ENCODE results near the gene IL12RB1.
"Not testable (repeated sequence)": the region's sequence is repeated elsewhere in the genome, so short reads cannot be mapped to it uniquely, and the experiment has no call there.

IL12RB1 gene

GRCh38 chr19:18110609-18111232, 24.0 kb upstream of the IL12RB1 start:
- no peak for DNase-seq (ENCODE audit: low read depth)

DNA sequence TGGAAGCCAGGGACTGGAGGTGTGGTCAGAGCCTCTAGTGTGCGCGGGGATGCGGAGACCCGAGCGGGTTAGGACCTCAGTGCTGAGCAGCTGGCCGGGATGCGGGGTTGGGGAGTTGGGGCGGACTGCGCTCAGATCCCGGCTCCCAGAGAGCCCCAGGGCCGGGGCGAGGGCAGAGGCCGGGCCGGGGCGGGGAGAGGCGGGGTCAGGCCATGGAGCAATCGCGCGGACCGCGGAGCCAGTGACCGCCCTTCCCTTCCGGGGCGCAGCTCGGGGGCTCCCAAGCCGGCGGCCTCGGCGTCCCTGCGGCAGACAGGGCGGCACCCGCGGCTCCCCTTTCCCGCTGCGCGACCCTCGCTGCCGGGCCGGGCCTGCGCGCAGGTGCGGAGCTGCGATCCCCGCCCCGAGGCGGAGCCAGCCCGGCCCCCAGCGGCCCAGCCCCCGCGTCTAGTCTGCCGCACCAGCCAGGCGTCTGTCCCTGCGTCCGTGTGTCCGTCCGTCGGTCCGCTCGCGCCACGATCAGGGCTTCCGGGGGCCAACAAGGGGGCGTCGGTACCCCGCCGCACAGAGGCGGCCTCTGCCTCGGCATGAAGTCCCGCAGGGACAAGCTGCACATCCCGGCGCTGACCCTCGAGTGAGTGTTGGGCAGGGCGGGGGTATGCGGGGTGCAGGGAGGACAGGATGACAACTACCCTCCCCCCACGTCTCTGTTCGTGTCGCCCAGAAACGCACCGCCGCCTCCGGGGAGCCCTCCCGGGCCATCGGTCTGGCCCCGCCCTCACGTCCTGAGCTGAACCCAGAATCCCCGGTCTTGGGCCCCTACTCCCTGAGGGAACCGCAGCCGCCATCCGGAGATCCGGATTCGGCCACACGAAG, 23.2 kb upstream of the IL12RB1 start:
- no peak for DNase-seq (ENCODE audit: low read depth)

DNA sequence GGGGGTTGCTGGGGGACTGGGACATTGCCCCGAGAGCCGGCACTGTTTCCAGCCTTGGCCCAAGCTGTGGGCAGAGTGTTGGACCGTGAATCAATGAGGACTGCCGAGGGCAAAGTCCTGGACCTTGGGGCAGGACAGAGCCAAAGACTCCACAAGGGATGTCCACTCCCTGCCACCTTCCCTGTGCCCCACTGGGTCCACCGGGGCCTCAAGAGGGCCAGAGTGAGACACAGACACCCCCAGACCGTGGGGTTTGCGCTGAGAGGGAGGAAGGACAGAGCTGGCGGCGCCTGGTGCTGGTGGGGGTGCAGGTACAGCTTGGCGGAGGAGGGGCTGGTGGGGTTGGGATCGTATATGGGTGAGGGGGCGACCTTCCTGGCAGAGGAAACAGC, 22.6 kb upstream of the IL12RB1 start:
- DNase-seq (ENCODE audit: low read depth) = no peak

DNA sequence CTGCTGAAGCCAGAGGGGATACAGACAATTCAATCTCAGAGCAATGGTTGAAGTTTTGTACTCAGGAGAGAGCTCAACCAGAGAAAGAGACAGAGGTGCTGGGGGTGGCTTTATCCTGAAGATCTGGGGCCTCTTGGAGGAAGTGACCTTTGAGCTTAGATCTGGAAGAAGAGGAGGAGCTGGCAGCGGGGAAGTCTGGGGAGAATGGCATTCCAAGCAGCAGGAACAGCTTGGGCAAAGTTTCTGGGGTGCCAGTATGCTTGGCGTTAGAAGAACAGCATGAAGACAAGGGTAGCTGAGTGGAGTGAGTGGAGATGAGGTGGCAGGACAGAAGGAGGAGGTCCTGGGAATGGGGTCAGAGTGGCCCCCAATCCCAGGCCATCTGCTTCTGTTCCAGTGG, 22.2 kb upstream of the IL12RB1 start:
- no peak for DNase-seq (ENCODE audit: low read depth)

DNA sequence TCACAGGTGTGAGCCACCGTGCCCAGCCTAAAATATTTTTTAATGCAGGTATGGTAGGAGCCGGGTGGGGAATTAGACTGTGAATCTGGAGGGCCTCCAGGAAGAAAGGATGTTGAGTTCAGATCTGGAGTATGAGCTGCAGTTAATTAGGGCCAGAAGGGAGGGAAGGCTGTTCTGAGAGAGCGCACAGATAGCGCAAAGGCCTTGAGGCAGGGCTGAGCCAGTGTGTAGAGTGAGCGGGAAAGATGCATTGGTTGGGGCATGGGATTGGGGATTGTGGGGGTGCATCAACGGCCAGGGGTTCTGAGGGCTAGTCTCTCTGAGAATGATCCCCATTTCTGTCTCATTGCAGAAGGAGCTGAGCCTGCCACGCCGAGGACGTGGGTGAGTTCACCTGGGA, 20.5 kb upstream of the IL12RB1 start:
- no peak for DNase-seq (ENCODE audit: low read depth)

DNA sequence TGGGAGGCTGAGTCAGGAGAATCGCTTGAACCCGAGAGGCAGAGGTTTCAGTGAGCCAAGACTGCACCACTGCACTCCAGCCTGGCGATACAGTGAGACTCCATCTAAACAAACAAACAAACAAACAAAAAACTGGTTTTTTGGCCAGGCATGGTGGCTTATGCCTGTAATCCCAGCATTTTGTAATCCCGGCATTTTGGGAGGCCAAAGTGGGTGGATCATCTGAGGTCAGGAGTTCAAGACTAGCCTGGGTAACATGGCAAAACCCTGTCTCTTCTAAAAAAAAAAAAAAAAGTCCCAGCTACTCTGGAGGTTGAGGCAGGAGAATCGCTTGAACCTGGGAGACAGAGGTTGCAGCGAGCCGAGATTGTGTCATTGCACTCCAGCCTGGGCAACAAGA, 18.5 kb upstream of the IL12RB1 start:
- not testable (repeated sequence) for DNase-seq (ENCODE audit: low read depth)

- DNase-seq (ENCODE audit: low read depth) = no peak
Measured at GRCh38 chr19:18104793-18105131, 18.0 kb upstream of the IL12RB1 start.

- DNase-seq (ENCODE audit: low read depth) = no peak
Measured at GRCh38 chr19:18102916-18103542, 16.3 kb upstream of the IL12RB1 start.

DNA sequence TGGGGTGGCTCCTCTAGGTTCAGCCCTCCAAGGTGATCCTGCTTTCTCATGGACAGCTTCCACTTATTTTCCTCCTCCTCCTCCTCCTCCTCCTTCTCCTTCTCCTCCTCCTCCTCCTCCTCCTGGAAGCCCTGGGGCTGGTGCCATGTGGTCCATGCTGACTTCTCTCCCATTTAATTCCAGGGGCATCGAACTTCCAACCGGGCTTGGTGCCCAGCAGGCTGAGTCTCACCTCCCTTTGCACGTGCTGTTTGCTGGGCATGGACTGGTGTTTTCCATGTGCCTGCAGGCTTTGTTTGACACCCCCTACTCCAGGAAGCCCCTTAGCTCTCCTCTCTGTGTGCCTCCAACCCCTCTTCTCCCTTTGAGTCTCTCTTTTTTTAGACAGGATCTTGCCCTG, 14.5 kb upstream of the IL12RB1 start:
- DNase-seq (ENCODE audit: low read depth) = no peak

- DNase-seq (ENCODE audit: low read depth) = no peak
Measured at GRCh38 chr19:18100710-18101109, 14.0 kb upstream of the IL12RB1 start.

DNA sequence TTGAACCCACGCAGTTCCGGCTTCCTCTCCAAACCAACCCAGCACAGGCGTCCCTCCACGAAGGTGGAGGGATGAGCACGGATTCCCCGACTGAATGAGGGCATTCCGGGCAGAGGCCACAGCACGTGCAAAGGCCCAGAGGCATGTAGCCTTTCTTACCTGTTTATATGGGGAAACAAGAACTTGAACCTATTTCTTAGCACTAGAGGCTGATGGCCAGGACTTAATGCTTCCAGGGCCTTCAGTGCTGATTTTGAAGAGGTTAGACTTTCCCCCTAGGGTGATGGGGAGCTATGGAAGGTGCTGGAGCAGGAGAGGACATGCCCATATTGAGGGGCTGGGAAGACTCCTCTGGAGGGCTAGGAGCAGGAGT, 12.9 kb upstream of the IL12RB1 start:
- no peak for DNase-seq (ENCODE audit: low read depth)

DNA sequence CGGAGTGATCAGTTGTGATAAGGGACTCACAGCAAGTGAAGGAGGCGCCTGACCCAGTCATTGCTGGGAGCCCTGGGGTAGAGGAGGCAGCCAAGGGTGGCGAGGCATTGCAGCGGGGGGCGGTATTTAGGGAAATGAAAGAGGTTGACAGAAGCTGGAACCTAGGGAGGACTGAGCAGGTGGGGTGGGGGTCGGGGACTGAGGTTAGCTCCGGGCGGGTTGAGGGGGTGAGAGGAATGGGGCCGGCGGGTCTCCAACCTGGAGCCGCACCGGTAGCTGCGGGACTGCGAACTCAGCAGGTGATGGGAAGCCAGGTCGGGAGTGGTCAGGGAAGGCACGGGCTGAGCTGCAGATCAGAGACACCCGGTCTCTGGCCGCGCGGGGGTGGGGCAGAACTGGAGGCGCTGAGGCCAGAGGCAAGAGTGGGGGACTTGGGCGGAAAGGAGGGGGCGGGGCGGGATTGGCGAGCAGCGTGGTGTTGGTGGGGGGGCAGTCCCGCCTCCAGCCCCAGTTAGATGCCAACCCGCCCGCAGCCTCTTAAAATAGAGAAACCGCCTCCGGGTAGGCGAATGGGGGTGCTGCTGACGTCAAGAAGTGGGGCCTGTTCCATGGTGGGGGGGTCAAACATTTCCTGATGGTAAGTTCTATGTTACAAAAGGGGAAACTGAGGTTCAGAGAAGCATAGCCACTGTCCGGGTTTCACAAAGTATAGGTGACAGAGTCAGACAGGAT, 12.3 kb upstream of the IL12RB1 start:
- no peak for DNase-seq (ENCODE audit: low read depth)

GRCh38 chr19:18097993-18098890, 11.5 kb upstream of the IL12RB1 start:
- no peak for DNase-seq (ENCODE audit: low read depth)

DNA sequence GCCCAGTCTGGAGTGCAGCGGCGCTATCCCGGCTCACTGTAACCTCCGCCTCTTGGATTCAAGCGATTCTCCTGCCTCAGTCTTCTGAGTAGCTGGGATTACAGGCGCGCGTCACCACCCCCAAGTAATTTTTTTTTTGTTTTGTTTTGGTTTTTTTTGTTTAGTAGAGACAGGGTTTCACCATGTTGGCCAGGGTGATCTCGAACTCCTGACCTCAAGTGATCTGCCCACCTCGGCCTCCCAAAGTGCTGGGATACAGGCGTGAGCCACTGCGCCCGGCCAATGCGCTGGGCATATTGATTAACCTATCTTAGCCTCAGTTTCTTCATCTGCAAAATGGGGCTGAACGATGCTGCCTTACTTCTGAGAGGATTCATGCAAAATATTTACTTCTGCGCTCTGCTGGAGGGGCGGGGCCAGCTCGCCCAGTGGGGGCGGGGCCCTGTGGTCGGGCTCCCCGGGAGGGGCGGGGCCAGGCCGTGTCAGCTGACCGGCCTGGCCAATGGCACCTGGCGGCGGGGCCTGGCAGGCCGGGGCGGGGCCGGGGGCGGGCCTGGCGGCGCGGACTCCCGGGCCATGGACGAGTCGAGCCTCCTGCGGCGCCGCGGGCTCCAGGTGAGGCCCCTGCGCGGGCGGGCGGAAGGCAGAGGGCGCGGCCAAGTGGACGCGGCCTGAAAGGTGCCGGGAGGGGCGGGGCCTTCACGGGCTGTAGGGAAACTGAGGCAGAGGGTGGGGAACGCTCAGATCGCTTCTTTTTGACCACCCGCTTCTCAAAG, 10.7 kb upstream of the IL12RB1 start, which contains the start of gene MAST3:
Gene MAST3 (plus strand): TSS at position 562 of the 776 bp plus-strand sequence. CDS start 15 bp downstream, at position 577.
- no peak for DNase-seq (ENCODE audit: low read depth)

DNA sequence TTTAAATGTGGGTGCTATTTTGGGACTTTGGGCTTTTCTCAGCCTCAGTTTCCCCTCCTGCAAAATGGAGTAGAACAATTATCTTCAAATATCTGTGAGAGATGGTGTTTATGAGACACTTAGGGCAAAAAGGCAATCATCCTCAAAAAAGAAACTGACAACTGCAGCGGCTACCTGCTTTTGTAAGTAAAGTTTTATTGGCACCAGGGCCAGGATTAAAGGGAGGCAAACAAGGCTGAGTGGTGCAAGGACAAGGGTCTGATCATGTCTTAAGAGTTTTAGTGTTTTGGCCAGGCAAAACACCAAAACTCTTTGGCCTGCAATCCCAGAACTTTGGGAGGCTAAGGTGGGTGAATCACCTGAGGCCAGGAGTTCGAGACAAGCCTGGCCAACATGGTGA, 9.5 kb upstream of the IL12RB1 start:
- no peak for DNase-seq (ENCODE audit: low read depth)

DNA sequence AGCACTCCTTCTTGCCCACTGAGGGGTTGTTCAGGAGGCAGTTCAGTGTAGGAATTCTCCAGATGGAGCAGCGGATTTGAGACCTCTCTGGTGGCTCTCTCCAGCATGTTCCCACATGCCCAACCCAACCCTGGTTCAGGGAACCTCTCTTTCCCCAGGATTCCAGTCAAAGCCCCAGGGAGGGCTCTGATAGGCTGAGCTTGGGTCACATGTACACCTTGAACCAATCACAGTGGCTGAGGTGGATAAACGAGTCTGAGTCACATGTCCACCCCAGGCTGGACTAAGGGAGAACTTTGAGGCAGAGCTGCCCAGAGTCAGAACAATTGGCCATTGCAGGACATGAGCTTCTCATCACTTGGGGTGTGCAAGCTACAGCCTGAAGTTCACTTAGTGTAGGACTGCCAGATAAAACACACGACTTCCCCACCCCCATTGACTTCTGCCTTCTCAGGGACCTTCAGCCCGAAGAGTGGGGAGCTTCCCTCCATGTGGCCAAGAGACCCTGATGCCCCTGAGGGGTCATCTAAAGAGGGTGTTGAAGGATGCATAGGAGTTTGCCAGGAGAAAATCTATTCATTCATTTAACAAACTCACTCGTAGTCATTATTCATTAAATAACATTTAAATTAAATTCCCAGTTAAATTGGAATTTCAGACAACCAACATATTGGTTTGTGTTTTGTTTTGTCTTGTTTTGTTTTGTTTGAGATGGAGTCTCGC, 6.9 kb upstream of the IL12RB1 start:
- DNase-seq (ENCODE audit: low read depth) = no peak

- no peak for DNase-seq (ENCODE audit: low read depth)
Measured at GRCh38 chr19:18091217-18091608, 4.5 kb upstream of the IL12RB1 start.

DNA sequence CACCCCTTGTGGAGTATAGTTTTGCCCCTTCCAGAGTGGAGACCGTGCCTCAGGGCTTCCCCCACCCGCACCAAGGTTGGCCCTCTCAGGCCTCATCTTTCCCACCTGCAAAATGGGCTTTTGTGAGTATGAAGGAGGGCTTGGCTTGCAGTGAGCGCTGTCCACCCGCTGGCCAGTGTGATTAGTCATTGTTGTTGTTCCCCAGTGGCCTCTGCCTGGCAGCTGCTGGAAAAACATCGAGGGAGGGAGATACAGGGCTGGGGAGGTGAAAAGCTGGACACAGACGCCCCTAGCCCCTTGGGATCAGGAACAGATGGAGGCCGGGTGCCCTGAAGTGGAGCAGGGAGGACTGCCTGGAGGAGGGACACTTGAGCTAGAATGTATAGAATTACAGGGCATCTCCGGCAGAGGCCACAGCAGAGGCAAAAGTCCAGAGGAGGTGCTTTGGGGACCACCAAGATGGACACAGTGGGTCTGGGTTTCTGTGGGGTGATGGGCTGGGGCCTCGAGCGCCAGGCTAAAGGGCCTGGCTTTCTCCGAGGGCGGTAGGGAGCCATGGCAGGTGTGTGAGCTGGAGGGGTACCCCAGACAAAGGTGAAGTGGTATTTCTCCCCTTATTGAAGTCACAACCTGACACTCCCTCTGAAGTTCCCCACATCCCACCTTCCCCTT, 3.9 kb upstream of the IL12RB1 start:
- no peak for DNase-seq (ENCODE audit: low read depth)

DNA sequence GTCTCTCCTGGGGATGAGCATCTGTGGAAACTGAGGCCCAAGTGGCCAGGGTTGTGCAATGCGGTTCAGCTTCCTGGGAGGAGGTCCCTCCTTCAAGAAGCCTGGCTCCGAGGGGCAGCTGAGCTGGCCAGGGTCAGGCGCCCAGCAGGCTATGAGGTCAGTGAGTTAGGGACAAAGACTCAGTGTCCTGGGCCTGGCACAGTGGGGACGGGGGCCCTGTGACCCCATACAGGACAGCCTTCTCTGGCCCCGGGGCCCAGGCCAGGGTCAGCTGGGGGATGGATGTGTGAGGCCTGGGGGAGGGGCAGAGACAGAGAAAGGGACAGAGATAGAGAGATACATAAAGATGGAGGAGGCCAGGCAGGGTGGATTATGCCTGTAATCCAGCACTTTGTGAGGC, 3.0 kb upstream of the IL12RB1 start:
- DNase-seq (ENCODE audit: low read depth) = no peak

Measured in GM04503 (cell line).